Keratinocyte (primary cell): Measurements from ENCODE around the gene RSPO3.

ENCODE experiments used
- EZH2 ChIP-seq: IDR thresholded peaks from one replicate; pipeline ENCODE4 v1.6.1; 2012; ENCODE audit warnings: inconsistent platforms, mild to moderate bottlenecking, low read length, moderate library complexity
- TF ChIP-seq, protein P1 (sequence below), 3 experiments: IDR thresholded peaks in 1 of 3; conservative IDR thresholded peaks in 1 of 3; optimal IDR thresholded peaks in 1 of 3; 2 replicates in 2 of 3; 3 replicates in 1 of 3; pipeline versions ENCODE3 to v1.5.1; 2011; ENCODE audit warnings: low read length in 3 of 3, mild to moderate bottlenecking in 3 of 3, moderate library complexity in 2 of 3, control low read depth in 1 of 3, inconsistent platforms in 1 of 3; ENCODE audit not compliant: insufficient read depth in 2 of 3; ENCODE audit errors: extremely low read depth in 1 of 3

DNA sequence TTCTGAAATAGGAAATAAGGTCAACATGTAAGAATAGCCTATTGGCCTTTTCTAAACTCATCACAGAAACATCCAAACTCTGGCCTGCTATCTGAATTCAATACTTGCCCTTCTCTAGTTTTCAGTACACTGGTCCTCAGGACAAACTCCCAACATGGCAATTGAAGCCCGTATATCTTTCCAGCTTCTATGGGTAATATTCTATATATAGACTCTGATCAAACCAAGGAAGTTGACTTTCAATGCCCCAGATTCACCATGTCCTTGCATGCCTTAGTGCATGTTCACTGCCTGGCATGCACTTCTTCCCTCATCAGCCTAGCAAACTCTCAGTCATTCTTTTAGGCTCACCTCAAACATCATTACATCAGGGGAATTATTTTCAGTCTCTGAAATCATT lies 73.2 kb downstream of the RSPO3 start:
- TF ChIP-seq, protein P1, sequence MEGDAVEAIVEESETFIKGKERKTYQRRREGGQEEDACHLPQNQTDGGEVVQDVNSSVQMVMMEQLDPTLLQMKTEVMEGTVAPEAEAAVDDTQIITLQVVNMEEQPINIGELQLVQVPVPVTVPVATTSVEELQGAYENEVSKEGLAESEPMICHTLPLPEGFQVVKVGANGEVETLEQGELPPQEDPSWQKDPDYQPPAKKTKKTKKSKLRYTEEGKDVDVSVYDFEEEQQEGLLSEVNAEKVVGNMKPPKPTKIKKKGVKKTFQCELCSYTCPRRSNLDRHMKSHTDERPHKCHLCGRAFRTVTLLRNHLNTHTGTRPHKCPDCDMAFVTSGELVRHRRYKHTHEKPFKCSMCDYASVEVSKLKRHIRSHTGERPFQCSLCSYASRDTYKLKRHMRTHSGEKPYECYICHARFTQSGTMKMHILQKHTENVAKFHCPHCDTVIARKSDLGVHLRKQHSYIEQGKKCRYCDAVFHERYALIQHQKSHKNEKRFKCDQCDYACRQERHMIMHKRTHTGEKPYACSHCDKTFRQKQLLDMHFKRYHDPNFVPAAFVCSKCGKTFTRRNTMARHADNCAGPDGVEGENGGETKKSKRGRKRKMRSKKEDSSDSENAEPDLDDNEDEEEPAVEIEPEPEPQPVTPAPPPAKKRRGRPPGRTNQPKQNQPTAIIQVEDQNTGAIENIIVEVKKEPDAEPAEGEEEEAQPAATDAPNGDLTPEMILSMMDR (optimal IDR thresholded peaks at IDR 0.05 in 1 of 3, IDR thresholded peaks at IDR 0.05 in 1 of 3, conservative IDR thresholded peaks at IDR 0.05 in 1 of 3; ENCODE audit: extremely low read depth in 1 of 3, insufficient read depth in 2 of 3, low read length in 3 of 3), result no peak
- no peak for TF ChIP-seq EZH2
